Measurements from ENCODE around the gene WNT3. TPM values are rescaled to one million over a fixed set of nuclear protein-coding genes. Genes with fewer than 3 reads are reported as not detected.

The WNT3 gene
- total and polyA plus RNA-seq, 2 donors (not counting 1 experiment from before 2014, with no cell fraction given) = 0.86 to 1.4 TPM

DNA sequence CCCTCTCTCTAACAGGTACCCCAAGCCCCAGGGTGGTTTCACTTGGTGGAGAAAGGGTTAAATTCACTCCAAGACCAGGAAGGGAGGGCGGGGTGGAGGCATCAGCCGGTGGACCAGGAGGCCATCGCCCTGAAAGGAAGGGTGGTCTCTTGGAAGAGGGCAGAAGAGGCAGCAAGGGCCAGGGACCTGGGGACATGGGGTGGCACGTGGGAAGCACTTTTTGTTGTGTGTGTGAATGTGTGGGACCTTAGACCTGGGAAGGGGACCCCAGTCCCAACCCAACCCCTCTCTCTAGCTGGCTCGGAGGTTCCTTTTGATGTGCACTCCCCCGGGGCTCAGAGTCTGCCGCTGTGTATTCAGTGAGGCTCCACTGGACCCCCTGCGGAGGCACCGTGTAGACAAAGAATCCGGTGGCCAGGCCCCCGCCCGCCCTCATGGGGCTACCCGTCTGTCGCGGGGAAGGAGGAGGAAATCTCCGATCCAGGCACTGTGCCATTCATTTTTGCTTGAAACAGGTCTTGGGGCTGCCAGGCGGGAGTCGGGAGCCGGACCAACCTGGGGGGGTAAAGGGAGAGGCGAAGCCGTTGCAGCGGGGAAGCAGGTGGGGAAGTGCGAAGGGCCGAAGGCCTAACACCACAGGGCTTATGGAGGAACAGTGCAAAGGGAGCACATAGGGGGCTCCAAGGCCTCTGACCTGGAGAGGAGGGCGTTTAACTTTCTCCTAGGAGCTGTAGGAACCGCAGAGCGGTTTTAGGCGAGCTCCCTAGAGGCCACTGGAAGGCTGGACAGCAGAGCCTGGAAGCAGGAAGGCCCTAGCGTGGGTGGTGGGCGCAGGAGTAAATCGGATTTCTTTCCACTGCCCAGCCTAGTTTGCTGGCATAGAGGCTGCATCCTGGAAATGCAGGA lies 3.2 kb upstream of the WNT3 start:
- Histone ChIP-seq H3K27me3 (replicated peaks in 1 of 4; ENCODE audit: control extremely low read depth in 1 of 4, control insufficient read depth in 3 of 4, insufficient read depth in 4 of 4, low read length in 3 of 4) (peaks cover 0 to 73% (median 39%) of the 10 kb centered on the region in 4 experiments), H3K36me3 (replicated peaks in 1 of 2; ENCODE audit: control extremely low read depth in 1 of 2, control insufficient read depth in 1 of 2, extremely low read depth in 1 of 2, insufficient read depth in 2 of 2, low read length in 1 of 2) (no peaks in the 10 kb centered on the region), H2AFZ (ENCODE audit: insufficient read depth, low read depth, low read length, poor library complexity, severe bottlenecking) (no peak overlapping the region), H3K4me2 (replicated peaks; ENCODE audit: low read depth, low read length, poor library complexity, severe bottlenecking) (peak overlapping the region; percentile 4), H4K20me1 (ENCODE audit: control insufficient read depth, insufficient read depth, low read length, poor library complexity, severe bottlenecking) (no peaks in the 10 kb centered on the region), H3K27ac (ENCODE audit: low read length in 2 of 2) (no peak overlapping the region), H3K4me1 (ENCODE audit: control insufficient read depth in 2 of 2, insufficient read depth in 2 of 2, low read length in 2 of 2) (peaks cover 45 to 50% of the 10 kb centered on the region in 2 donors), H3K9me3 (ENCODE audit: control extremely low read depth in 1 of 3, control insufficient read depth in 2 of 3, insufficient read depth in 1 of 3, low read length in 2 of 3) (peaks cover 0 to 33% (median 0%) of the 10 kb centered on the region in 3 donors), H3K4me3 (ENCODE audit: control extremely low read depth in 1 of 5, extremely low read depth in 1 of 5, insufficient read depth in 1 of 5, low read depth in 2 of 5, low read length in 4 of 5) (no peak overlapping the region), H3K79me2 (ENCODE audit: control insufficient read depth, insufficient read depth, low read length) (no peaks in the 10 kb centered on the region), H3K9ac (ENCODE audit: low read length) (no peak overlapping the region)
- no peak overlapping the region for H3K27ac Mint-ChIP-seq
- ChIA-PET POLR2A (no interaction called here), CTCF (no interaction called here)
- H3K4me1 Mint-ChIP-seq = peaks cover 39% of the 10 kb centered on the region
- H3K4me3 Mint-ChIP-seq = peak overlapping the region; percentile 32
- no peak for ATAC-seq (ENCODE audit: low read depth)
- DNase-seq = peak; percentile 22
- 31% methylated on average over 30 of the region's 31 CpGs for WGBS (ENCODE audit: insufficient coverage)
- H3K27me3 Mint-ChIP-seq = peaks cover 48% of the 10 kb centered on the region
- no peaks in the 10 kb centered on the region for H3K9me3 Mint-ChIP-seq (ENCODE audit: insufficient read depth)
- TF ChIP-seq EZH2 (IDR thresholded peaks at IDR 0.05; ENCODE audit: borderline replicate concordance, insufficient read depth, low read depth, low read length, poor library complexity, severe bottlenecking) = no peak
- intact Hi-C loops (cut with micrococcal nuclease) = no loop called here

- H3K4me2 ChIP-seq (replicated peaks; ENCODE audit: low read depth, low read length, poor library complexity, severe bottlenecking) = peak overlapping the region; percentile 93
- peak overlapping the region; percentile 51 for H2AFZ ChIP-seq (ENCODE audit: insufficient read depth, low read depth, low read length, poor library complexity, severe bottlenecking)
- intact Hi-C loops (cut with micrococcal nuclease) = no loop called here
- ChIA-PET CTCF (interaction anchor here (1.5 kb wide), 1 partner anchor 12 kb away, joined by 4 read pairs; no protein-coding TSS in a partner anchor), POLR2A (no interaction called here)
- peak; percentile 32 for DNase-seq
- H3K27ac ChIP-seq (ENCODE audit: low read length in 2 of 2) = no peak overlapping the region
- peaks cover 39% of the 10 kb centered on the region for H3K4me1 Mint-ChIP-seq
- peak overlapping the region; percentile 89 for H3K4me3 Mint-ChIP-seq
- H3K79me2 ChIP-seq (ENCODE audit: control insufficient read depth, insufficient read depth, low read length) = no peaks in the 10 kb centered on the region
- peaks cover 47 to 59% of the 10 kb centered on the region in 2 donors for H3K4me1 ChIP-seq (ENCODE audit: control insufficient read depth in 2 of 2, insufficient read depth in 2 of 2, low read length in 2 of 2)
- peaks cover 0 to 82% (median 47%) of the 10 kb centered on the region in 4 experiments for H3K27me3 ChIP-seq (replicated peaks in 1 of 4; ENCODE audit: control extremely low read depth in 1 of 4, control insufficient read depth in 3 of 4, insufficient read depth in 4 of 4, low read length in 3 of 4)
- H3K27me3 Mint-ChIP-seq = peaks cover 57% of the 10 kb centered on the region
- no peaks in the 10 kb centered on the region for H4K20me1 ChIP-seq (ENCODE audit: control insufficient read depth, insufficient read depth, low read length, poor library complexity, severe bottlenecking)
- no peaks in the 10 kb centered on the region for H3K9me3 Mint-ChIP-seq (ENCODE audit: insufficient read depth)
- no peak for TF ChIP-seq CTCF (IDR thresholded peaks at IDR 0.05)
- TF ChIP-seq EZH2 (IDR thresholded peaks at IDR 0.05; ENCODE audit: borderline replicate concordance, insufficient read depth, low read depth, low read length, poor library complexity, severe bottlenecking) = no peak
- 59% methylated on average over 5 of the region's 13 CpGs for WGBS (ENCODE audit: insufficient coverage)
- peaks cover 0 to 33% (median 0%) of the 10 kb centered on the region in 3 donors for H3K9me3 ChIP-seq (ENCODE audit: control extremely low read depth in 1 of 3, control insufficient read depth in 2 of 3, insufficient read depth in 1 of 3, low read length in 2 of 3)
- no peak overlapping the region for H3K4me3 ChIP-seq (ENCODE audit: control extremely low read depth in 1 of 5, extremely low read depth in 1 of 5, insufficient read depth in 1 of 5, low read depth in 2 of 5, low read length in 4 of 5)
- no peak overlapping the region for H3K9ac ChIP-seq (ENCODE audit: low read length)
- no peaks in the 10 kb centered on the region for H3K36me3 ChIP-seq (replicated peaks in 1 of 2; ENCODE audit: control extremely low read depth in 1 of 2, control insufficient read depth in 1 of 2, extremely low read depth in 1 of 2, insufficient read depth in 2 of 2, low read length in 1 of 2)
- no peak overlapping the region for H3K27ac Mint-ChIP-seq
- no peak for ATAC-seq (ENCODE audit: low read depth)
Observed at GRCh38 chr17:46820592-46821450, 2.3 kb upstream of the WNT3 start.
